ENCODE results near the gene STPG4. TPM values are rescaled to one million over a fixed set of nuclear protein-coding genes. Genes with fewer than 3 reads are reported as not detected.

The STPG4 gene
- total RNA-seq, 1 donor, result 2.2 TPM

- H3K4me3 ChIP-seq (ENCODE audit: low read depth, low read length), result no peak overlapping the region
- DNase-seq (ENCODE audit: low read depth), result peak; percentile 76
- no peak for TF ChIP-seq CTCF (IDR thresholded peaks at IDR 0.05; ENCODE audit: insufficient read depth, low read depth, low read length)
These were observed 98.0 kb downstream of the STPG4 start for GRCh38 chr2:47056868-47057686.

- TF ChIP-seq CTCF (IDR thresholded peaks at IDR 0.05; ENCODE audit: insufficient read depth, low read depth, low read length), result no peak
- H3K4me3 ChIP-seq (ENCODE audit: low read depth, low read length), result no peak overlapping the region
- peak; percentile 96 for DNase-seq (ENCODE audit: low read depth)
These were observed 98.7 kb downstream of the STPG4 start for GRCh38 chr2:47056374-47056773.

GRCh38 chr2:47054868-47055267 lies 100.2 kb downstream of the STPG4 start:
- TF ChIP-seq CTCF (IDR thresholded peaks at IDR 0.05; ENCODE audit: insufficient read depth, low read depth, low read length), result no peak
- H3K4me3 ChIP-seq (ENCODE audit: low read depth, low read length), result no peak overlapping the region
- no peak for DNase-seq (ENCODE audit: low read depth)

GRCh38 chr2:47054036-47054555 lies 101.0 kb downstream of the STPG4 start:
- no peak for DNase-seq (ENCODE audit: low read depth)
- TF ChIP-seq CTCF (IDR thresholded peaks at IDR 0.05; ENCODE audit: insufficient read depth, low read depth, low read length), result no peak
- H3K4me3 ChIP-seq (ENCODE audit: low read depth, low read length), result no peak overlapping the region

- DNase-seq (ENCODE audit: low read depth), result no peak
- H3K4me3 ChIP-seq (ENCODE audit: low read depth, low read length), result no peak overlapping the region
- no peak for TF ChIP-seq CTCF (IDR thresholded peaks at IDR 0.05; ENCODE audit: insufficient read depth, low read depth, low read length)
These were observed 102.3 kb downstream of the STPG4 start for GRCh38 chr2:47052847-47053246.

GRCh38 chr2:47051562-47051961 lies 103.5 kb downstream of the STPG4 start:
- TF ChIP-seq CTCF (IDR thresholded peaks at IDR 0.05; ENCODE audit: insufficient read depth, low read depth, low read length), result no peak
- no peak for DNase-seq (ENCODE audit: low read depth)
- H3K4me3 ChIP-seq (ENCODE audit: low read depth, low read length), result no peak overlapping the region

Measured in fibroblast of villous mesenchyme (primary cell).